ENCODE measurements around the gene TRANK1.

DNA sequence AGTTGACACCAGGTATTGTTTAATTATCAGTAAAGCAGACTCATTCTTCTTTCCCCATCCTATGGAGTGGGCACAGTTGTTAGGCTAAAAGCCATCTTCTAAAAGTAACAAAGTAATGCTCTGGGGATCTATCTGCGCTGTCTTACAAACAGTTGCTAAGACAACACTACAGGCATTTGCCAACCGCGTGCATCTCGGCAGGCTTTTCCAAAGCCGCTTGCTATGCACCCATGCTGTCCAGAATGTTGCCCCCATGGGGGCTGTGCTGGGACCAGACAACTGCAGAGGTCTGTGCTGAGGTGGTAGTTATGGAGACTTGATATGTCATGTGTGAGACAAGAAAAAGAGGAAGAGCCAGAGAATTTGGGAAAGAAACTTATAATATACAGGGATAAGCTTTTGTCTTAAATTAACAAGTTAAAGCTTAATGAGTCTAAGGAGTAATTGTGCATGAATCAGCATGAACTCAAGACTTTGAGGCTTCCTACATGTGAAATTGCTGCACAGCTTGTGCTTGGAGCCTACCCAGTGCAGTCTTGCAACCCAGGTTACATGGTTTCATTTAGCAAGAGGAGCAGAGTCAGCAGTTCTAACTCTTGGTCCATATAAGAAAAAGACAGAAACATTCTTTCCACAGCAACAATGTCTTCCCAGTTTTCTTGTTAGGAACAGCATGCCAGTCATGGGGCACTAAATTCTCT lies 141.6 kb downstream of the TRANK1 start:
- TF ChIP-seq, protein P1, sequence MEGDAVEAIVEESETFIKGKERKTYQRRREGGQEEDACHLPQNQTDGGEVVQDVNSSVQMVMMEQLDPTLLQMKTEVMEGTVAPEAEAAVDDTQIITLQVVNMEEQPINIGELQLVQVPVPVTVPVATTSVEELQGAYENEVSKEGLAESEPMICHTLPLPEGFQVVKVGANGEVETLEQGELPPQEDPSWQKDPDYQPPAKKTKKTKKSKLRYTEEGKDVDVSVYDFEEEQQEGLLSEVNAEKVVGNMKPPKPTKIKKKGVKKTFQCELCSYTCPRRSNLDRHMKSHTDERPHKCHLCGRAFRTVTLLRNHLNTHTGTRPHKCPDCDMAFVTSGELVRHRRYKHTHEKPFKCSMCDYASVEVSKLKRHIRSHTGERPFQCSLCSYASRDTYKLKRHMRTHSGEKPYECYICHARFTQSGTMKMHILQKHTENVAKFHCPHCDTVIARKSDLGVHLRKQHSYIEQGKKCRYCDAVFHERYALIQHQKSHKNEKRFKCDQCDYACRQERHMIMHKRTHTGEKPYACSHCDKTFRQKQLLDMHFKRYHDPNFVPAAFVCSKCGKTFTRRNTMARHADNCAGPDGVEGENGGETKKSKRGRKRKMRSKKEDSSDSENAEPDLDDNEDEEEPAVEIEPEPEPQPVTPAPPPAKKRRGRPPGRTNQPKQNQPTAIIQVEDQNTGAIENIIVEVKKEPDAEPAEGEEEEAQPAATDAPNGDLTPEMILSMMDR (IDR thresholded peaks at IDR 0.05 in 2 of 3, conservative IDR thresholded peaks at IDR 0.05 in 1 of 3; ENCODE audit: borderline replicate concordance in 1 of 3, insufficient read depth in 1 of 3, low read depth in 2 of 3, low read length in 2 of 3), result no peak
- TF ChIP-seq POLR2A (IDR thresholded peaks at IDR 0.05; ENCODE audit: borderline replicate concordance, extremely low read depth, insufficient read depth, insufficient read length) (no peak), MAX (IDR thresholded peaks at IDR 0.05) (no peak)
- TF ChIP-seq, protein P2, sequence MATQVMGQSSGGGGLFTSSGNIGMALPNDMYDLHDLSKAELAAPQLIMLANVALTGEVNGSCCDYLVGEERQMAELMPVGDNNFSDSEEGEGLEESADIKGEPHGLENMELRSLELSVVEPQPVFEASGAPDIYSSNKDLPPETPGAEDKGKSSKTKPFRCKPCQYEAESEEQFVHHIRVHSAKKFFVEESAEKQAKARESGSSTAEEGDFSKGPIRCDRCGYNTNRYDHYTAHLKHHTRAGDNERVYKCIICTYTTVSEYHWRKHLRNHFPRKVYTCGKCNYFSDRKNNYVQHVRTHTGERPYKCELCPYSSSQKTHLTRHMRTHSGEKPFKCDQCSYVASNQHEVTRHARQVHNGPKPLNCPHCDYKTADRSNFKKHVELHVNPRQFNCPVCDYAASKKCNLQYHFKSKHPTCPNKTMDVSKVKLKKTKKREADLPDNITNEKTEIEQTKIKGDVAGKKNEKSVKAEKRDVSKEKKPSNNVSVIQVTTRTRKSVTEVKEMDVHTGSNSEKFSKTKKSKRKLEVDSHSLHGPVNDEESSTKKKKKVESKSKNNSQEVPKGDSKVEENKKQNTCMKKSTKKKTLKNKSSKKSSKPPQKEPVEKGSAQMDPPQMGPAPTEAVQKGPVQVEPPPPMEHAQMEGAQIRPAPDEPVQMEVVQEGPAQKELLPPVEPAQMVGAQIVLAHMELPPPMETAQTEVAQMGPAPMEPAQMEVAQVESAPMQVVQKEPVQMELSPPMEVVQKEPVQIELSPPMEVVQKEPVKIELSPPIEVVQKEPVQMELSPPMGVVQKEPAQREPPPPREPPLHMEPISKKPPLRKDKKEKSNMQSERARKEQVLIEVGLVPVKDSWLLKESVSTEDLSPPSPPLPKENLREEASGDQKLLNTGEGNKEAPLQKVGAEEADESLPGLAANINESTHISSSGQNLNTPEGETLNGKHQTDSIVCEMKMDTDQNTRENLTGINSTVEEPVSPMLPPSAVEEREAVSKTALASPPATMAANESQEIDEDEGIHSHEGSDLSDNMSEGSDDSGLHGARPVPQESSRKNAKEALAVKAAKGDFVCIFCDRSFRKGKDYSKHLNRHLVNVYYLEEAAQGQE (IDR thresholded peaks at IDR 0.05; ENCODE audit: low read depth), result no peak
